ENCODE results near the gene CLIP2.
A peak's percentile ranks its signal among the peaks of the same experiment; 100 is the strongest.

DNA sequence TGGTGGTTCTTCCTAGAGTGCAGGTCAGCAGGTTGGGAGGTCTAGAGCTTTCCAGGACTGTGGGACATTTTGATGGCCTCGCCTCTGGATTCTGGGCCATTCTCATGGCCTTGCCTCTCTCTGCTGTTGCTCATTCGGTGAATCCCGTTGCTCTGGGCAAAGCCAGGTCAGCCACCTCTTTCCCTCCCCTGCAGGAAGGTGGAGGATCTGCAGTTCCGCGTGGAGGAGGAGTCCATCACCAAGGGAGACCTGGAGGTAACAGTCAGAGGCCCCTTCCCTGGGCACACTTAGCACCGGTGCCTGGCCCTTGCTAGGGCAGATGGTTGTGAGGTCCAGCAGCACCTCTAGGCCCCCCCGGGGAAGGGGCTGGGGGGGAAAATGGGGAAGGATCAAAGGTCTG, 74.9 kb downstream of the CLIP2 start:
- TF ChIP-seq, protein P1, sequence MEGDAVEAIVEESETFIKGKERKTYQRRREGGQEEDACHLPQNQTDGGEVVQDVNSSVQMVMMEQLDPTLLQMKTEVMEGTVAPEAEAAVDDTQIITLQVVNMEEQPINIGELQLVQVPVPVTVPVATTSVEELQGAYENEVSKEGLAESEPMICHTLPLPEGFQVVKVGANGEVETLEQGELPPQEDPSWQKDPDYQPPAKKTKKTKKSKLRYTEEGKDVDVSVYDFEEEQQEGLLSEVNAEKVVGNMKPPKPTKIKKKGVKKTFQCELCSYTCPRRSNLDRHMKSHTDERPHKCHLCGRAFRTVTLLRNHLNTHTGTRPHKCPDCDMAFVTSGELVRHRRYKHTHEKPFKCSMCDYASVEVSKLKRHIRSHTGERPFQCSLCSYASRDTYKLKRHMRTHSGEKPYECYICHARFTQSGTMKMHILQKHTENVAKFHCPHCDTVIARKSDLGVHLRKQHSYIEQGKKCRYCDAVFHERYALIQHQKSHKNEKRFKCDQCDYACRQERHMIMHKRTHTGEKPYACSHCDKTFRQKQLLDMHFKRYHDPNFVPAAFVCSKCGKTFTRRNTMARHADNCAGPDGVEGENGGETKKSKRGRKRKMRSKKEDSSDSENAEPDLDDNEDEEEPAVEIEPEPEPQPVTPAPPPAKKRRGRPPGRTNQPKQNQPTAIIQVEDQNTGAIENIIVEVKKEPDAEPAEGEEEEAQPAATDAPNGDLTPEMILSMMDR (IDR thresholded peaks at IDR 0.05) = peak in 2 of 5 experiments; percentile 7 to 9
- TF ChIP-seq EP300 (IDR thresholded peaks at IDR 0.05; ENCODE audit: low read depth) = no peak
- TF ChIP-seq POLR2A (IDR thresholded peaks at IDR 0.05) = no peak

Data from transverse colon (tissue), 3 donors.